HG02938 (cell line): ENCODE results near the gene LCE3E.

Source experiments
- ATAC-seq: cut with Tn5 transposase; IDR thresholded peaks from one replicate; pipeline ENCODE4 v1.9.1; 2021; ENCODE audit warnings: mild to moderate bottlenecking, moderate library complexity; ENCODE audit not compliant: unreplicated experiment

Gene LCE3E

DNA sequence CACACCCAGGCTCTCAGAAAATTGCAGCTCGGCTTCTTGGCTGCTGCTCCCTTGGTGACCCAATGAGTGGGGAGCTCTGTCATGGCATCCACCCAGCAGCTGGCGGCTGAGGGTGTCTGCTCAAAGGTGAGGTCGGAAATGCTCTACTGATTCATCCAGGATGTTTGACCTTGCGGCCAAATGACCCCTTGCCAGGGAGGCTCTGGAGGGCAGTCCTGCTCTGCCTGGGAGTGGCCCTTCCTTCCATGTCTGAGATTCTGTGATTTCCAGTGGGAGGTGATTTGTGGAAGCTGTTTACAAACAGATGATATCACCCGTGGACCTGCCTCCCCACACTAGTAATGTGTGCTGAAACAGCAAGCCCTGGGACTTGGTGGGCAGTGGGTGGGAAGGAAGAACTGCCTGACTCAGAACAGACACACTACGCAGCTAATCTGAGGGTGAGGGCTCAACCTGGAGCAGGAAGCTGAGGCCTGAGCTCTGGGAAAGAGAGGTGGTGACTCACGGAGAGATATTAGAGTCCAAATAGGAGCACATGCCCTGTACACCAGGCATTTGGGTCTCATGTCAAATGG, 49.3 kb downstream of the LCE3E start:
- ATAC-seq: no peak

DNA sequence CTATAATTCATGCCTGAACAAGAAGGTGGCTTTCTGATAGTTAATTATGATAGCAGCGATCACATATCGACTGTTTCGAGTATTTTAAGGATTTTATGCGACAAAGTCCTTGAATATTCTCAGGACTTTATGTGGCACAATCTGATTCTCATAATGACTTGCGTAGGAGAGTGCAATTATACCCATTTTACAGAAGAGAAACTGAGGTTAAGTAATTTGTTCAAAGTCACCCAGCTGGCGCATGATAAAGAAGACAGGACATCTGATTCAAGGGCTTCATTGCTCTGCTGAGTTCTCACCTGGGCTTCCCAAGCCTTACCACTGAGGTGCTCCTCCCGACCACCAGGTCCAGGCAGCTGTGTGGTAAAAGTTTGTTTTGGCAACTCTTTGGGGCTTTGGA, 50.5 kb downstream of the LCE3E start:
- ATAC-seq: no peak
